LNCaP clone FGC (cell line): ENCODE data around the gene POLD1.
"Not testable (repeated sequence)": the region's sequence is repeated elsewhere in the genome, so short reads cannot be mapped to it uniquely, and the experiment has no call there.

Experiments used
- DNase-seq: peaks from one replicate; pipeline ENCODE4 v3.0.0-alpha.2; 2011; ENCODE audit warnings: low read depth
- H3K4me3 ChIP-seq: 2 replicates; pipeline ENCODE4 v1.5.1; 2011; ENCODE audit warnings: mild to moderate bottlenecking, low read depth, low read length, control low read depth
- TF ChIP-seq, protein P1 (sequence below): IDR thresholded peaks from 2 replicates; pipeline ENCODE4 v1.5.1; 2012; ENCODE audit warnings: mild to moderate bottlenecking; ENCODE audit not compliant: control insufficient read depth, insufficient read depth; ENCODE audit errors: extremely low read depth

The POLD1 gene

DNA sequence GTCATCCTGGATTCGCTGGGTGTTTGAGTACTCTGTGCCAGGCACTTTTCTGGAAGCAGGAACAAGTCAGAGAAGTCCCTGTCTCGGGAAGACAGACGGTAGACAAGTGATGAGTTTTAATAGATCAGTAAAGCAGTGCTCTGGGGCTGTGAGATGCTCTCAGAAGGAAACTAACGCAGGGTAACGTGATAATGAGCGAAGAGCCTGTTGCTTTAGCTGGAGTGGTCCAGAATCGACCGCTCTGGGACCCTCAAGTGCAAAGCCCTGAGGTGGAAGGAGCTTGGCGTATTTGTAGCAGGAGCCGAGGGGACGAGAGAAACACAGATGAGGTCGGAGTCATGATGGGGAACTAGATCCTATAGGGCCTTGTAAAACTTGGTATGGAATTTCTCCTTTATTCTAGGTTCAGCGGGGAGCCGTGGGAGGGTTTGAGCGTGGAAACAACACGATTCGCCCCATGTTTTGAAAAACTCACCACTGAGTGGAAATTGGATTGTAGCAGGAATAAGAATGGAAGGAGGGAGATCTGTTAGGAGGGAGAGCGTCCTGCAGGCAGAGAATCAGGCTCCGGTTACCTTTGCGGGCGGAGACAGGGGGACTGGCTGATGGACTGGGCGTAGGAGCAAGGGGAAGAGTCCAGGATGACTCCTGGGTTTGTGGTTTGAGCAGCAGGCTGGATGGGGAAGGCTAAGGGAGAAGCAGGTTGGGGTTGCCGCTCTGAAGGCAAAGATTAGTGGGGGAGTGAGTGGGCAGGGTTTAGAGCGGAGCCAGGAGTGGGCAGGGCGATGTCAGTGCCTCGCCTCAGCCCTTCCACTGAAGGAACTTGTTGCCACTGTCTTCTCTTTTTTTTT lies 763 bp downstream of the POLD1 start:
- no peak for DNase-seq
- peak overlapping the region; percentile 95 for H3K4me3 ChIP-seq
- TF ChIP-seq, protein P1, sequence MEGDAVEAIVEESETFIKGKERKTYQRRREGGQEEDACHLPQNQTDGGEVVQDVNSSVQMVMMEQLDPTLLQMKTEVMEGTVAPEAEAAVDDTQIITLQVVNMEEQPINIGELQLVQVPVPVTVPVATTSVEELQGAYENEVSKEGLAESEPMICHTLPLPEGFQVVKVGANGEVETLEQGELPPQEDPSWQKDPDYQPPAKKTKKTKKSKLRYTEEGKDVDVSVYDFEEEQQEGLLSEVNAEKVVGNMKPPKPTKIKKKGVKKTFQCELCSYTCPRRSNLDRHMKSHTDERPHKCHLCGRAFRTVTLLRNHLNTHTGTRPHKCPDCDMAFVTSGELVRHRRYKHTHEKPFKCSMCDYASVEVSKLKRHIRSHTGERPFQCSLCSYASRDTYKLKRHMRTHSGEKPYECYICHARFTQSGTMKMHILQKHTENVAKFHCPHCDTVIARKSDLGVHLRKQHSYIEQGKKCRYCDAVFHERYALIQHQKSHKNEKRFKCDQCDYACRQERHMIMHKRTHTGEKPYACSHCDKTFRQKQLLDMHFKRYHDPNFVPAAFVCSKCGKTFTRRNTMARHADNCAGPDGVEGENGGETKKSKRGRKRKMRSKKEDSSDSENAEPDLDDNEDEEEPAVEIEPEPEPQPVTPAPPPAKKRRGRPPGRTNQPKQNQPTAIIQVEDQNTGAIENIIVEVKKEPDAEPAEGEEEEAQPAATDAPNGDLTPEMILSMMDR, result no peak

DNA sequence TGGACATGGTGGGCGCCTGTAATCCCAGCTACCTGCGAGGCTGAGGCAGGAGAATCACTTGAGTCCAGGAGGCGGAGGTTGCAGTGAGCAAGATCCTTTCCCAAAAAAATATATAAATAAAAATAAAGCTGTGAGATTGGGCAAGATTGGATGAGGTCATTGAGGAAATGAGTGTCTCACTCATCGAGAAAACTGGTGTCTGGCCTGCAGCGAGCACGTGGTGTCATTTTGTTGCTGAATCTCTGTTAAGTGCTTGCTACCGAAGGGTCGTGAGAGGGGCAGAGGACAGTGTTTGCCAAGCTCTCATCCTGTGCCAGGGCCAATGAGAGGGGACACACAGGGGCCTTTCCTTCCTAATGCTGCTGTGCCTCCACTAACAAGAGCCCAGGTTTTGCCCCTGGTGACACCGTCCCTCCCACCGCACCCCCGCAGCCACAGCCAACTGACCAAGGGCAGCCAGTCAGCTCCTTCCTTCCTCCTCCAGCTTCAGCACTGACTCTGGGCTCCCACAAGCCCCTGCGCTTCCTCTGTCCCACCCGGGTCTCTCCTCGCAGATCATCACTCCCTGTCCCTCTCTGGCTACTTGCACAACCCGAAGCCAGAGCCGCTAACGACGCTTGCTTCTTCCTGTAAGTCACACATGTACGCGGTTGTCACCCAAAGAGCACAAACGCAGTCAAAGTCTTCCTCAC lies 3.2 kb downstream of the POLD1 start:
- DNase-seq, result no peak
- H3K4me3 ChIP-seq, result no peak overlapping the region
- TF ChIP-seq, protein P1, result no peak

DNA sequence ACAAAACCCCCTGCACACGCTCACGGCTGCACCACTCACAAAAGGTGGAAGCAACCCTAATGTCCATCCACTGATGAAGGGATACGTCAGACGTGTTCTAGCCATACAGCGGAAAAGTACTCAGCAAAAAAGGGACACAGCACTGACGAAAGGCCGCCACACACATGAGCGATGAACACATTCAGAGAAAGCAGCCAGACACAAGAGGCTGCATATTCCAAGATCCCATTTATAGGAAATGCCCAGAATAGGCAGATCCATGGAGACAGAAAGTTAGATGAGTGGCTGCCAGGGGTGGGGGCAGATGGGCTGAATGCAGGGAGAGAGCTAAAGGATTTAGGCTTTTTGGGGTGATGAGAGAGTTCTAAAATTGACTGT lies 3.7 kb downstream of the POLD1 start:
- no peak for DNase-seq
- no peak overlapping the region for H3K4me3 ChIP-seq
- TF ChIP-seq, protein P1, result no peak

DNA sequence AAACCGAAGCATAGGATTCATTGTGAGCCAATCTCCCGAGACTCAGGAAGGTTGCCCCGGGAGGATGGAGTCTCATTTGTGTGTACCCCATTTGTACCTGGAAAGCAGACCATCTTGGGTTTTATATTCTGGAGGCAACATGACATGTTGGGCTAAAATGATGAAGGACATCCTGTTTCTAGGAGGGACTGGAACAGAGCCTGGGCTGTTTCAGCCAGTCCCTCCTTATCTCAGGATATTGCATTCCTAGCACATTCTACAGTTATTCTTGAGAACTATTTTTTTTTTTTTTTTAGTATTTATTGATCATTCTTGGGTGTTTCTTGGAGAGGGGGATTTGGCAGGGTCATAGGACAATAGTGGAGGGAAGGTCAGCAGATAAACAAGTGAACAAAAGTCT lies 6.1 kb downstream of the POLD1 start:
- not testable (repeated sequence) for DNase-seq, H3K4me3 ChIP-seq

DNA sequence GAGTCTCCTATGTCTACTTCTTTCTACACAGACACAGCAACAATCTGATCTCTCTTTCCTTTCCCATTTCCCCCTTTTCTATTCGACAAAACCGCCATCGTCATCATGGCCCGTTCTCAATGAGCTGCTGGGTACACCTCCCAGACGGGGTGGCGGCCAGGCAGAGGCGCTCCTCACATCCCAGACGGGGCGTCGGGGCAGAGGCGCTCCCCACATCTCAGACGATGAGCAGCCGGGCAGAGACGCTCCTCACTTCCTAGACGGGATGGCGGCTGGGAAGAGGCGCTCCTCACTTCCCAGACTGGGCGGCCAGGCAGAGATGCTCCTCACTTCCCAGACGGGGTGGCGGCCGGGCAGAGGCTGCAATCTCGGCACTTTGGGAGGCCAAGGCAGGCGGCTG lies 6.8 kb downstream of the POLD1 start:
- not testable (repeated sequence) for H3K4me3 ChIP-seq, DNase-seq

DNA sequence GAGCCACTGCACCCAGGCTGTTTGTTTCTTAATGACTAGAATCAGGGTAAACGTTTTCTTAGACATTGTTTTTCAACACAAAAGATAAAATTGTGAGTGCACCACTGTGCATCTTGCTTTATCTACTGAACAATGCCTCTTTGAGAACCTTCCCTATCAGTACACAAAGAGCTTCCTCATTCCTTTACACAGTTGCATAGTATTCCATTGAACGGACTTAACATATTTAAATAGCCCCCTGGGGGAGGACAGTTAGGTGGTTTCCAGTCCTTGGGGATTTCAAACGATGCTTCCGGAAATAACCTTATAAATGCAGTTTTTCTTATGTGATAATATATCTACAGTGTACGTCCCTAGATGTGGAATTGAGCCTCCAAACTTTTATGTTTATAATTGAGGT lies 8.6 kb downstream of the POLD1 start:
- DNase-seq, result no peak
- TF ChIP-seq, protein P1, result no peak
- no peak overlapping the region for H3K4me3 ChIP-seq

DNA sequence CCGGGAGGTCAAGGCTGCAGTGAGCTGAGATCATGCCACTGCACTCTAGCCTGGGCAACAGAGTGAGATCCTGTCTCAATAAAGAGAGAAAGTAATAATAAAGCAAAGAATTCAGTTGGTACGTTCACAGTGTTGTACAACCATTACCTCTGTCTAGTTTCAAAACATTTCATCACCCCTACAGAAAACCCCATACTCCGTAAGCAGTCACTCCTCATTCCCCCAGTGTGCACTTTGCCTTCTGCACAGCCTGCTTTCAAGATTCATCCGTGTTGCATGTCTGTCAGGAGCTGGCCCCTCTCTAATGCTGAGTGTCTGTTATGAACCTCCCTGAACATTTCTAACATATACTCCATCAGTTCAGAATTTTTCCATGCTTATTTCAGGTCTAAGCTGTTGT lies 9.4 kb downstream of the POLD1 start:
- TF ChIP-seq, protein P1, result no peak

DNA sequence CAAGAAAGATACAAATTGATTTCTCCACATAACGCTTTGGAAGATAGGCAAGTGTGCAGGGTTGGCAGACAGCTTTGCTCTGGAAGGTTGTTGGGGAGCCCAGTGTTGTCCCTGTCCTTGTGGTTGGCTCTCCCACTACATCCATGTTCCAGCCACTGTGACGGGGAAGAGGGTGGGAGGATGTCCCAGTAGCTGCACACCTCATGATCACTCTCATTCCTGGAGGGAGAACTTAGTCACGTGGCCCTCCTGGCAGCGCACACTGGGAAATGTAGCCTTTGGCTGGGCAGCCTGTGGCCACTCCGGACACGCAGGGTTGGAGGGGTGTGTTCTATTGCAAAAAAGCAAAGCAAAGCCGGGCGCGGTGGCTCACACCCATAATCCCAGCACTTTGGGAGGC lies 9.9 kb downstream of the POLD1 start:
- TF ChIP-seq, protein P1, result no peak
- H3K4me3 ChIP-seq, result no peak overlapping the region

More for the DNA sequence above, 9.4 kb downstream of the POLD1 start:
- DNase-seq, result no peak
- no peak overlapping the region for H3K4me3 ChIP-seq

More for the DNA sequence above, 9.9 kb downstream of the POLD1 start:
- DNase-seq, result no peak
